HG03280 (cell line): Measurements from ENCODE around the gene IDH3G.
A peak's percentile ranks its signal among the peaks of the same experiment; 100 is the strongest.

Source experiments
- ATAC-seq: cut with Tn5 transposase; IDR thresholded peaks from one replicate; pipeline ENCODE4 v1.9.1; 2021; ENCODE audit warnings: mild to moderate bottlenecking, moderate library complexity; ENCODE audit not compliant: unreplicated experiment

Gene IDH3G

DNA sequence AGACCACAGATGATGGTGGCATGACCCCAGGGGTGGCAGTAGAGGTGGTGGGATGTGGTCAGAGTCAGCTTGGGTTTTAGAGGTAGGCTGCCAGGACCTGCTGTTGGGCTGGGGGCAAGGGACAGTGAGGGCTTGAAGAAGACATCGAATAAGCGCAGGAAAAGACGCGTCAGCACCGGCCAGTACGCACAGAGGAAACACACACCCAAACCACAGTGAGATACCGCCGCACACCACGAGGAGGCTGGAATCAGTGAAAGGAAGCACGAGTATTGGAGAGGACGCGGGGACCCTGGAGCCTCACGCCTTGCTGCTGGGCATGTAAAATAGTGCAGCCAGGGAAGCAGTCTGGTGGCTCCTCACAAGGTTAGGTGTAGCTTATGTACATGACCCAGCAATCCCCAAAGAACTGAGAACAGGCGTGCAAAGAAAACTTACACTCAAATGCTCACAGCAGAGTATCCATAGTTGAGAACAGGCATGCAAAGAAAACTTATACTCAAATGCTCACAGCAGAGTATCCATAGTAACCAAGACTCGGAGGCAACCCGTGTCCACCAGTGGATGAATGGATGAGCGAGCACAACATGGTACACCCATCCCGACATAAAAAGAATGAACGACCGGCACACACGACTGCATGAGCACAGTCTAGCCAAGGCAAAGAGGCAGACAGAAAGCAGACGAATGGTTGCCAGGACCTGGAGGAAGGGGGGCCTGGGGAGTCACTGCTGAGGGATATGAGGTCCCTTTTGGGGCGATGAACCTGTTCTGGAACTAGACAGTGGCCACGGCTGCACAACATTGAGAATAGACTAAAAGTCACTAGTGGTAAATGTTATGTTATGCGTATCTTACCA lies 22.9 kb upstream of the IDH3G start:
- ATAC-seq = no peak

DNA sequence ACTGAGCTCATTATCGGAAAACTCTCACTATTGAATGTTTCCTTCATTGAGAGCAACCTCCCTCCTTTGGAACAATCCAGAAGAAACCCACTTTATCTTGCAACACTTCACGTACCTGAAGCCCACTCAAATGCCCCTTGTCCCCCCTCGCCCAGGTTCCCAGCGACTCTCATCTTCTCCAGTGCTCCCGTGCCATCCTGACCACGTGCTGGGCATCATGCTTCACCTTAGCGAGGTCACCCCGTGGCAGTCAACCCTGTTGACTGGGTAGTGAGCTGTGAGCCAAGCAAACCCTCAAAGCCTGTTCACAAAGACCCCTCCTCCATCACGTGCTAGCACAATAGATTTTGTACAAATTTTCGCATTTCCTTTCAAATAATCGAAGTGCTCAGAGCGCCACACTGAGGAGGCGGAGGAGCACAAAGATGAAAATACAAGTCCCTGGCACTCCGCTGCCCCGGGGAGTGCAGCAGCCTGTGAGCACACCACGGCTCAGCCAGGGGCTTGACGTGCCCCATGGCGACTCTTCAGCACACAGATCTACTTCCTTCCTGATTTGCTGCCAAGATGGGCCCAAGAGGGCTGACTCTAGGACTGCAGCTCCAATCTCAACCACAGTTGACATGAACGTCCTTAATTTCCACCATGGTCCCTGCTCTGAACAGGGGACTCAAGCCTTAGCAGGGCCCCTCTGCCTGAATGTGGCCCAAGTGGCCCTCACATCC lies 20.6 kb upstream of the IDH3G start:
- no peak for ATAC-seq

DNA sequence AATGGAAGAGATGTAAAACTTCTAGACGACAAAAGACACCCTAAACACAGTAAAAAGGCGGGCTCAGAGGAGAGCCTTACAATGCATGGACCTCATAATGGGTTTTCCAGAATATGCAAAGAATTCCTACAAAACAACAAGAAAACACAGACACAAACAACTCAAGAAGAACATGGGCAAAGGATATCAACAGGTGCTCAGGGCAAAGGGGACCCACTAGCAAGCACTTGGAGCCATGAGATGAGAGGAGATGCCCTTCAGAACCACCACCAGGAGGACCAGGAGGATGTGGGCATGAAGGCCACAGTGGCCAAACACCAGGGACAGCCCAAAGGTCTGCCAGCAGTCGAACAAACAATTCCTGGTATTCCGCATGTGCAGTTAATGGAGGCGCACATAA lies 19.0 kb upstream of the IDH3G start:
- no peak for ATAC-seq

DNA sequence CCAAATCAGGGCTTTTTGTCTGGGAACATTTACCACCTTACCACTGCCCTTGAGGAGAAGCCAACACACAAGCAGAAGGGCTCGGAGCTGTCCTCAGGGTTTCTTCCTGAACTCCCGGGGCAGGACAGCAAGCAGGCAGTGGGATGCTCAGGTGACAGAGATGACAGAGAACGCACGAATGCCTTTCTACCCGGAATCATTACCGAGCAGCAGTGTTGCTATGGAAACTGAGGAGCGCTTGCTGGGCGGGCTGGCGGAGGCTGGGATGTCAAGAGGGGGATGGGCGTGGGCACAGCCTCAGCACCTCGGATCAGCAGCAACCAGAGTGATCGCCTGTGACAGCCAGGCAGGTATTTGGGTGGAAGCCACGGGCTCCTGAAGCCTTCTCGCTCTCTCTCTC lies 18.0 kb upstream of the IDH3G start:
- no peak for ATAC-seq

DNA sequence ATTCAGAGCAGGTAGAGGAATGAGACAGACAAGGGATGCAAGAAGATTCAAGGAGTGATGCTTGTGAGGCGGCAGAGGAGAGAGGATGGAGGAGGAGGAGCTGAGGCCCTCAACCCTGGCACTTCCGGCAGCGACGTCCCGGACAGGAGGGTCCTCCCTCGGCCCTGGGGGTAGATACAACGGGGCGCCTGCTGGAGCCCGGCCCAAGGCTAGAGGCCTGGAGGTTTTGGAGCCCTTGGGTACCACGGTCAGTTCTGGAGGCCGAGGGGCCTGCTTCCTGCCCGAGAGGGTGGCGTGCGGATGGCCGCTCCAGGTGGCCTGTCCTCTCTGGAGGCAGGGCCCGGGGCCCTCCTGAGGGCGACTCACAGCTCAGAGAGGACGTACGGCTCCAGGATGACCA lies 13.8 kb upstream of the IDH3G start:
- ATAC-seq = no peak

DNA sequence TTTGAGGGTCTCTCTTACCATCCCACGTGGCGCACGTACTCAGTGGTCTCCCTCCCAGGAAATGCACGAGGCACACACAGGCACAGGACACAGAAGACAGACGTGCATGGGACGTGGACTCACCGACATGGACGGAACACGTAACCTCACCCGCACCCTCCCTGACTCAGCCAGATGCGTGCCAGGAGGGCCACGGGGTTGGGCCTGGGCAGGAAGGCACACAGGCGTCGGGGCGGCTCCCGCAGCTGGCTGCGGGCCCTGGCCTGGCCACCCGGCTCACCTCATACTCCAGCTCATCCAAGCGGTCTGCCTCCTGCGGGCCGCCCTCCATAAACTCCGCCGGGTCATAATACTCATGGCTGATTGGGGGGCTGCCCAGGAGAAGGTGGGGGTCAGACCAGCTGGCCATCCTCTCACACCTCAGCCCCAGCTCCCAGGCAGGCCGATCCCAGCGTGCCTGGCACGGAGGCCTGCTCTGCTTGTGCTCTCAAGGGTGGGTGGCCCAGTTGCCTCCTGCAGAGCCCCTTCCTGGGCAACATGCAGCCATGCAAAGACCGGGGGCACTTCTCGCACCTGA lies 12.9 kb upstream of the IDH3G start:
- no peak for ATAC-seq

DNA sequence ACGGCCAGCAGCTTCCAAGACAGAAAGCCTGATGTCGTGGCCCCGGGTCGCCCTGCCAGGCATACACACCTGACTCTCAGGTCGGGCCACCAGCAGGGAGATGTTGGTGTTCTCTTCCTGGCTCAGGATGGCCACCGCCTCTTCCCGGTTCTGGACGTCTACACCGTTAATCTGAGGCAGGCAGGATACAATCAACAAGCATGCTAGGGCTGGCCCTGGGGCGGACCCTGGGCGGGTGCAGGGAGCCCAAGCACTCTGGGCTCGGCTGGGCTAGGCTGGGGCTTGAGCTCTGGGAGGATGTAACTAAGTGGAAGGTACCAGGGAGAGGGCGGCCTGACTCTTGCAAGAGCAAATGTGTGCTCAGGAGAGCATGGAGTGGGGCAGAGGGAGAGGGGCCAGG lies 11.3 kb upstream of the IDH3G start:
- no peak for ATAC-seq

DNA sequence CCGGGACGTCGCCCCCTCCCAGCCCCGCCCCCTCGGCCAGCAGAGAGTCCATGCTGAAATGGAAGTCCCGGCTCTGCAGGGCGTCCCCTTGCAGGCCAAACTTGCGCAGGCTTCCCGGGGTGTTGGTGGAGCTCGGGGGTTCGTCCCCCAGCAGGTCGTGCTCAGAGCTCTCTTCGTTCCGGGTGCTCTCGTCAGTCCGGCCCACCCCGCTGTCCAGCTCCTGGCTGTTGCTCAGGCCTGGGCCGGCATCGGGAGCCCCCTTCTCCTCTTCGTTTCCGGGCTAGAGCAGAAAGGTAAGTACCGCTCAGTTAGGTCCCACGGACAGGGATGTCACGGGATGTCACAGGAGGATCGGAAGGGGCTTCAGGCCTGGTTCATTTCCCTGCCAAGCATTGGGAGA lies 10.4 kb upstream of the IDH3G start:
- ATAC-seq = no peak

DNA sequence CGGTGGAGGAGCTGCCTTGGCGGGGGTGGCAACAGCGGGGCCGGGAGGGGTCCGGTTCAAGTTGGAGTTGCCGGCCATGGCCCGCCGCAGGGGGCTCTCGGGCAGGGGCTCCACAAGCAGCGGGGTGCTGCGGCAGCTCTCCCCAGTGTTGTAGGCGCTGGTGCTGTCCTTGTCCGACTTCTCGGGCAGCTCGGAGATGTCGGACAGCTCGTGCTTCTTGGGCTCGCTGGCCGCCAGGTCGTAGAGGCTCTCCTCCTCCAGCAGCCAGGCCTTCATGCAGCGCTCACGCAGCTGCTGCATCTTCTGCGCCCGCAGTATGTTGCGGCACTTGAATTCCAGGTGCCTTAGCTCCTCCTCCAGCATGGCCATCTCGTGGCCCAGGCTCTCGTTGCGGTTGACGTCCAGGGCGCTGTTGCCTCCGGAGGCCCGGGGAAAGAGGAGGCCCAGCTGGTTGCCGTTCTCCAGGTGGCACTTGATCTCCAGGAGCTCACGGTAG lies 10.0 kb upstream of the IDH3G start:
- ATAC-seq = no peak

DNA sequence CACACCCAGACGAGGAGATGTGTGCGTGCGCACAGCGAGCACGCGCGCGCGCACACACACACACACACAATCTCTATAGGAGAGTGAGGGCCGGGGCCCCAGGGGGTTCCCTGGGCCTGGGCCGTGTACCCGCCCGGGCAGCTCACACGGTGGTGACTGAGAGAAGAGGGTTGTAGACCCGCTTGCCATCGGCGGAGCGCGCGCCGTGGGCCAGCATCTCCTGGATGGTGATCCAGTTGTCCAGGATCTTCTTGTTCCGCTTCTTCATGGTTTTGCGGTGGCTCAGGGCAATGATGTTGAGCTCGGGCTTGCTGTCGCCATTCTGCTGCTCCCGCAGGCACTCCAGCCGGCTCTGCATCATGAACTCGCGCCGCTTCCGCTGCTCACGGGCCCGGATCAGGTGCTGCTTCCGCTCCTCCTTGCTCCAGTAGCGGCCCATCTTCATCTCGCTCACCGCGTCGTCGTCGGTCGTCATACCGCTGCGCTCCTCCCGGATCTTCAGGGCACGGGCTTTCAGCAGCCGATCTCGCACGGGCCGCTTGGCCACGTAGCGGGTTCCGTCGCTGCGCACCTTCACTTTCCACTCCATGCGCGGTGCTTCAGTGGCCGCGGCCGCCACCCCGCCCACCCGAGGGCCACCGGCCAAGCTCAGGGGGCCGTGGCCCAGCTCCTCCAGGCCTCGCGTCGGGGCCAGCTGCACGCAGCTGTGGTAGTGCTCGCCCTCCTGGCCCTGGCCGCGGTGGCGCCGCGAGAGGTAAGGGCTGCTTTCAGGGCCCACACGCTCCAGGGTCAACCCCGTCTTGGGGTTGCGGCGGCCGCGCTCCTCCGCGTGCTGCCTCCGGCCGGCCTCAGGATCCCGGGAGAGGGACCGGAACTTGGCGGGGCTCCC lies 9.3 kb upstream of the IDH3G start:
- no peak for ATAC-seq

DNA sequence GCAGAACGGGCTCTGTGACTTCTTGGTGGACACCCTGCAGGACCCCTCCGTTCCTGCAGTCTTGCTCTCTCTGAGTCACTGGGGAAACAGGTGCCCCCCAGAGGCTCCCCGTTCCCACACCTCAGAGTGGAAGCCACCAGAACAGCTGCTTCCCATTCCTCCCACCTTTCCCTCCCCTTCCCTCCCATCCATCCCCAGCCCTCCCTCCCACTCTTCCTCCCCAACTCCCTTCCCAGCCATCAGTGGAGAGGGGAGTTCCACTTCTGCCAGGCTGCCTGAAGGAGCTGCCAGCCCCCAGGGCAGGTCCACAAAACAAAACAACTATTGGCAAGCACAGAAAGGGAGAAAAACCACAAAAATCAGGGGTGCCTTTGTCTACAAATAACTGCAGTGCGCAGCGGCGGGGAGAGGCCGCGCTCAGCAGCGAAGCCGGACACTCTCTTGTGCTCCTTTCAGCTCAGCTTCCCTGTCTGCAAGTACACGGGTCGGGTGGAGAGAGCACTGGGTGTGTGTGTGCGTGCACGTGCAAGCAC lies 8.4 kb upstream of the IDH3G start:
- ATAC-seq = no peak

DNA sequence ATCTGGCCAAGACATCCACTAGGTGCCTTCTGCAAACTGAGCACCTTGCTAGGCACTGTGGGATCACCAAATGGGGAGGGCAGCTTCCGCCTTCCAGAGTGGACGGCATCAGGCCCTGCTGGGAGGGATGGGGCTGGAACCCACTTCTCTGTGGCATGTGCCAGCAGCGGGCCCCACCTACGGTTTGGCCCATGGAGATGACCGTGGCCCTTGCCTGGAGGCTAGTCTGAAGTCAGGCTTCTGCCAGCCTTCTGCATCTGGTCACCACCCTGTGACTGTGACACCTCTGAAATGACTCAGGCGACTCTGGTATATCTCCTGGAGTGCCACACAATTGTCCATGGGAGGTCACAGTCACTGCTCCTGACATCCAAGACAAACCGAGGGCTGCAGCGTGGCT lies 7.5 kb upstream of the IDH3G start:
- ATAC-seq = no peak

DNA sequence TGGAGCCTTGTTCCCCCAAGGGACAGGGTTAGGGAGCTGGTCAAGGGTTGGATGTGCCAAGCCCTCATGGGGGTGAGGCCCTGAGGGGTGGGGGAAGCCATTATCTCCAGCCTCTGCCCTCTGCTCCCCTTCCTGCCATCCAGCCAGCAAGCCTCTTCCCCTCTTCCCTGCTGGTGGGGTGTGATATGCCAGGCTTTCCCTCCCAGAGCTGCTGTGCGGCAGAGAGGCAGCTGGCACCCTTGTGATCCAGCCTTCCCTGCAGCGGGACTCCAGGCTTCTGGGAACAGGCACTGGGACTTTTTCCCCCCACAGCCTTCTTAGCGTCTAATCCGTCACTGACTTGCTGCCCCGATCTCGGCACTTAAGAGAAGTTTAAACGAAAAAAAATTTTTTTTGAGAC lies 6.6 kb upstream of the IDH3G start:
- no peak for ATAC-seq

DNA sequence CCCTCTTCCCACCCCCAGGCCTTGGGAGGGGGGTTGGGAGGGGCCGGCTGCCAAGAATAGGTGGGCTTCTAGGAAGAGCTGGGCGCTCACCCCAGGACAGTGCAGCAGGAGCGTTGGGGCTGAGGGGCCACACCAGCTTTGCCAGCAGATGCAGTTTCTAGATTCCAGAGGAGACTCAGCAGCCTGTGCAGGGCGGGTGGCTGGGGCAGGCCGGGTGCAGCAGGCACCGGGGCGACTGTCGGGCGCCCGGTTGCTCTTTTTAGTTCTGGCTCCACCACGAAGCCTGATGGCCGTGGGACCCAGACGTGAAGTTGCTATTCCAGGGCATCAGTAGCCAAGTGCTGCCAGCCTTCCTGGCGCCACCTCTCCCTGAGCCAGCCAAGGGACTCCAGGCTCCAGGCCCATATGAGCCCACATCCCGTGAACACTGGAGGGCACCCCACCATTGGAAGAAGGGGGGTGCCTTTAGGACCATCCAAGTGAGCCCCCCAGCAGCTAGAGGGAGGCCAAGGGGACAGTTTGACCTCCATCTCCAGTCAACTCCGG lies 6.1 kb upstream of the IDH3G start:
- ATAC-seq = no peak

DNA sequence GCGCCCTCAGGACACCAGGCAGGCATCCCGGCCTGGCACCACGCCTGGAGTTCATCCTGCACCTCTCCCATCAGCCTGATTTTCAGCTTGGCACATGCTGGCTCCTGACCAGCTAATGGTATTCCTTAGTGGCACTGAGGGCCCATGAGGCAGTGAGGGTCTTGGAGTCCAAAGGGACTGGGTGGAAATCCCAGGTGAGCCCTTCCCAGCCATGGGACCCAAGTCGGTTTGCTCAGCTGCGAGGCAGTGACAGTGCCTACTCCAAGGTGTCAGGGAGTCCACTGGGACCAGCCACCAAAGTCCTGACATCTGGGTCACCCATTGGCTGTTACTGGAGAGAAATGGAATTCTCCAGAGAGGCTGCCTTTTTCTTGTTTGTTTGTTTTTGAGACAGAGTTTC lies 5.2 kb upstream of the IDH3G start:
- ATAC-seq = no peak

DNA sequence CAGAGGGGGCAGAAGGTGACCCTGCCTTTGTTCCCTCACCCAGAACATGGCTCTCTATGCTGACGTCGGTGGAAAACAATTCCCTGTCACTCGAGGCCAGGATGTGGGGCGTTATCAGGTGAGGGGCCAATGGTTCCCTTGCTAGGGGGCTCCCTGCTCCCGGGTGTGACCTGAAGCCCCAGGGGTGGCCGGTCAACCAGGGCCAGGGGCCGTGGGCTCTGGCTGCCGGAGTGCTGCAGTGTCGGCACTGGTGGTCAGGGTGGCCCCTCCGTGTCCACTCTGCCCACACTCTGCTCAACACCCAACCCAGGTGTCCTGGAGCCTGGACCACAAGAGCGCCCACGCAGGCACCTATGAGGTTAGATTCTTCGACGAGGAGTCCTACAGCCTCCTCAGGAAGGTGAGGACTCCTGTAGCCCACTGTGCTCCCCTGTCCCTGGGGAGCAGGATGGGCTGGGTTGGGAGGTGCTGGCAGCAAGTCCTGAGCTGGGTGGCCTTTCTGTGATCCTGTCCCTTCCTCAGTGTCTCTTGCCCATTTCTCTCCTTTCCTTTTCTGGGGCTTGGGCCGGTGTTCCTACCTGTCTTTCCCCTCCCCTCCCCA lies 3.3 kb upstream of the IDH3G start:
- ATAC-seq = no peak

DNA sequence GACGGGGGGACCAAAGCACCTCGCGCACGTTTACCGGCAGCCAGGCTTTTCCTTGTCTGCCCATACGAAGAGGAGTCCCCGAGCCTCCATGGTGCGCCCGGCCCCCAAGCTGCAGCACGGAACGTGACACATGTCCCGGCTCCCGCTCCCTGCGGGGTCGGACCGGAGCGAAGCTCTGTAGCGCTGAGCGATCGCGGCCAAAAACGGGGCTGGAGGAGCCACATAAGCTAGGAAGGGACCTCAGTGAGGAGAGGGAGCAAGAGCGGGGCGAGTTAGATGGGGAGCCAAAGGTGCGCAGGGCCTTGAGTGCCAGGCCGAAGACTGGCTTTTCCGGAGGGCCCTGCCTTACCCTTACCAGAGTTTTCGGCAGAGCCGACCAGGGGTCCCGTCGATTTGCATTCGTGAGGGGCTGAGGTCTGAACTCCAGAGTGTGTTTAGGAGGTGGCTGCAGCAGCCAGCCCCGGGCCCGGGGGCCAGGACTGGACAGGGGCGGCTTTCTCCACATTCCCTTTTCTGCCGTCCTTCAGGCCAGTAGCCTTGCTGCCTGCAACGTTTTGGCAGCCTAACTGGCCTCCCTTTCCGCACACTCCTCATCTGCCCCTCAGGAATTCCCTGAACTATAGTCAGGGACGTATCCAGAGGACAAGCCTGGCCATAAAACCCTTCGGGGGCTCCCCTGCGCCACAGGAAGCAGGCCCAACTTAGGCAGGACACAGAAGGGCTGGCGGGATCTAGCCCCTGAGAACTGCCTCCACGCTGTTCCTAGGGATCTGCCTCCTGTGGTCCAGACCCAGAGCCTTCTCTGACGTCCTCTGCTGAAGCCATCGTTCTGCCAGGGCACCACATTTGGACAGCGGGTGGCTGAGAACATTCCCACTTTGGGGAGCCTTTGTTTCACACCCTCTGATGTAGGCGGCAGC lies 982 bp upstream of the IDH3G start:
- ATAC-seq = peak; percentile 4

DNA sequence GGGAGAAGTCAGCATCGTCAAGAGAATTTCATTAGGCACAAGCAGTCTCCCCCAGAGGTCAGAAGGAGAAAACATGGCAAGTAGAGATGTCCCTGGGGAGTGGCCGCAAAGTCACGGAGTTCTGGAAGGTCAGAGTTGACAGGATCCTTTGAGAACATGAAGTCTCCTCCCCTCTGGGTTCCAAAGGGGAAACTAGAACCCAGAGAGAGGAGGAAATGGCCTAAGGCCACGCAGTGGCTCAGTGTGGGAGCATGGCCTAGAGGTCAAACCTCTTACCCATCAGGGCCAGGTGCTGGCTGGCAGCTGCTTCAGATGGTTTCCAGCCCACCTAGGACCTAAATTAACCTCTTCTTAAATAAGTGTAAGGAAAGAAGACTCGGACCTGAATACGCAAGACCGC lies 884 bp downstream of the IDH3G start:
- no peak for ATAC-seq

DNA sequence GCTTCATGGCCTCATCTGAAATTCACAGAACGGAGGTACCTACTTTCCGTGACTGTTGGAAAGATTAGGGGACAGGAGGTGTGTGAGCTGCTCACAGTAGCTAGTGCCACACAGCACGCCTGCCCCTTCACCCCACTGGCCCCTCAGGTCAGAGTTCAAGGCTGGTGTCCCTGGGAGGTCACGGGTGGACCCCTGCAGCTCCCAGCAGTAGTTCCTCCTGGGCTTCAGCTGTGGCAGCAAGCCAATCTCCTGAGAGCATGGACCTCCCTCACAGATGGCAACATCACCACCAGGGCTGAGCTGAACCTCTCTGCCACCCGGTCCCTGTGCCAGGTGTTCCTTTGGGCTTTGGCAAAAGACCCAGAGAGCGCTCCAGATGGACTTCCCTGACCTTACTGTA lies 1.8 kb downstream of the IDH3G start:
- ATAC-seq = no peak
